ENCODE results near the gene FAT3.

DNA sequence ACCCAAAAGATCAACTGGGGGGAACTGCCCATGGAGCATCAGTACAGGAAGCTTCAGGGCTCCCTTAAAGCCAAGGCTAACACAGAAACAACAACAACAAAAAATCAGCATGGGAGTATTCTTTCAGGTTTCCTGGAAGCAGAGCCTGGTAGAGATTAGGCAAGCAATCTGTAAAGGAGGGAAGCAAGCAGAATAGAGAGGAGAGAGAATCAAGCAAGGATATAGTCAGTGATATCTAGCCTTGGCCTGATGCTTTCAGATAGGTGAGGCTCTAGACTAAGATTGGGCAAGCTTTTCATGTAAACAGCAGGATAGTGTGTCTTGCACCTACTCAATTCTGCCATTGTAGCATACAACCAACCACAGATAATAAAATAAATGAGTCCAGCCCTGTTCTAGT is 44.4 kb upstream of the FAT3 start:
- no peak for TF ChIP-seq CTCF (IDR thresholded peaks at IDR 0.05)
- TF ChIP-seq POLR2A (IDR thresholded peaks at IDR 0.05) = no peak

Measured in esophagus squamous epithelium (tissue), 4 donors.